Smooth muscle cell of the umbilical artery (primary cell): ENCODE measurements around the gene WNT1. TPM values are rescaled to one million over a fixed set of nuclear protein-coding genes. Genes with fewer than 3 reads are reported as not detected.

Experiments
- total RNA-seq: library from RNA; depleted of rRNA; stranded (reverse); fragments of >200 nt; gene quantifications from 2 replicates; pipeline ENCODE4 v1.2.3, GENCODE V29; 2014

WNT1 gene
- total RNA-seq, result not detected in 2 replicates

DNA sequence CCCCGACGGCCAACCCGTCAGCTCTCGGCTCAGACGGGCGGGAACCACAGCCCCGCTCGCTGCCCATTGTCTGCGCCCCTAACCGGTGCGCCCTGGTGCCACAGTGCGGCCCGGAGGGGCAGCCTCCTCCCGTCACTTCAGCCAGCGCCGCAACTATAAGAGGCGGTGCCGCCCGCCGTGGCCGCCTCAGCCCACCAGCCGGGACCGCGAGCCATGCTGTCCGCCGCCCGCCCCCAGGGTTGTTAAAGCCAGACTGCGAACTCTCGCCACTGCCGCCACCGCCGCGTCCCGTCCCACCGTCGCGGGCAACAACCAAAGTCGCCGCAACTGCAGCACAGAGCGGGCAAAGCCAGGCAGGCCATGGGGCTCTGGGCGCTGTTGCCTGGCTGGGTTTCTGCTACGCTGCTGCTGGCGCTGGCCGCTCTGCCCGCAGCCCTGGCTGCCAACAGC is at the start of gene WNT1:
Gene WNT1 (plus strand): TSS at position 32 of the 450 bp plus-strand sequence. CDS start 329 bp downstream, at position 361.

GRCh38 chr12:48957141-48958048 is 20.7 kb upstream of the WNT1 start, which contains the start of gene ARF3:
TSS of gene ARF3 (minus strand) at chr12:48957487. CDS start at chr12:48941095, 16,392 bp downstream.

GRCh38 chr12:48999371-49000131 is 21.4 kb downstream of the WNT1 start, which contains the start of gene DDN:
TSS of gene DDN (minus strand) at chr12:48999375. CDS start at chr12:48999287, 88 bp downstream.

GRCh38 chr12:49018261-49019119 is 40.4 kb downstream of the WNT1 start, which contains the start of gene PRKAG1:
TSS of gene PRKAG1 (minus strand) at chr12:49018776. CDS start at chr12:49018740, 36 bp downstream.

Other genes starting within 250 kb of the WNT1 start
- gene ADCY6, start 189.2 kb upstream of the WNT1 start, total RNA-seq, result 56.7 and 65.7 TPM in 2 replicates
- 9.2 and 22.7 TPM in 2 replicates for gene CACNB3, start 159.8 kb upstream of the WNT1 start, total RNA-seq
- gene DDX23, start 126.2 kb upstream of the WNT1 start, total RNA-seq, result 75.4 and 101 TPM in 2 replicates
- gene RND1, start 112.5 kb upstream of the WNT1 start, total RNA-seq, result 0.09 and 0.59 TPM in 2 replicates
- 32.1 and 40.5 TPM in 2 replicates for gene FKBP11, start 52.8 kb upstream of the WNT1 start, total RNA-seq
- 31.2 and 52.1 TPM in 2 replicates for gene ARF3, start 20.8 kb upstream of the WNT1 start, total RNA-seq
- 0.28 TPM in 1 of 2 replicates, not detected in the other for gene WNT10B, start 6.6 kb upstream of the WNT1 start, total RNA-seq
- under 0.01 and 0.18 TPM in 2 replicates for gene DDN, start 21.1 kb downstream of the WNT1 start, total RNA-seq
- 59.7 and 62.7 TPM in 2 replicates for gene PRKAG1, start 40.5 kb downstream of the WNT1 start, total RNA-seq
- gene KMT2D, start 82.5 kb downstream of the WNT1 start, total RNA-seq, result 38.0 and 105 TPM in 2 replicates
- 0.30 and 0.55 TPM in 2 replicates for gene RHEBL1, start 91.7 kb downstream of the WNT1 start, total RNA-seq
- 0.05 TPM in 1 of 2 replicates, not detected in the other for gene DHH, start 116.5 kb downstream of the WNT1 start, total RNA-seq
- gene LMBR1L, start 132.5 kb downstream of the WNT1 start, total RNA-seq, result 37.6 and 56.4 TPM in 2 replicates
- gene TUBA1B, start 153.1 kb downstream of the WNT1 start, total RNA-seq, result 515 and 1,601 TPM in 2 replicates
- gene TUBA1A, start 210.8 kb downstream of the WNT1 start, total RNA-seq, result 341 and 811 TPM in 2 replicates